ENCODE measurements around the gene TFAP2E.

- TF ChIP-seq CTCF (IDR thresholded peaks at IDR 0.05; ENCODE audit: low read depth, low read length): no peak
- TF ChIP-seq MAX (IDR thresholded peaks at IDR 0.05; ENCODE audit: low read depth, low read length): no peak
- no peak for TF ChIP-seq POLR2A (IDR thresholded peaks at IDR 0.05; ENCODE audit: extremely low read depth, insufficient read length)
Measured at GRCh38 chr1:35631396-35631795, 58.3 kb downstream of the TFAP2E start.

All from NB4 (cell line).